Smooth muscle cell (in vitro differentiated cells): ENCODE measurements around the gene SLC24A3. TPM values are rescaled to one million over a fixed set of nuclear protein-coding genes. Genes with fewer than 3 reads are reported as not detected.
A peak's percentile ranks its signal among the peaks of the same experiment; 100 is the strongest.

Experiments used
- DNase-seq: peaks from one replicate; lab custom pipeline; 2025; ENCODE audit not compliant: unreplicated experiment; lab: John Stamatoyannopoulos, UW
- H2AFZ ChIP-seq: fragments of 200-600 bp; sonication (generic); 2 replicates; pipeline ENCODE4 v1.6.0; 2016; ENCODE audit warnings: antibody characterized with exemption, low read depth, mild to moderate bottlenecking
- H3F3A ChIP-seq: fragments of 200-600 bp; sonication (generic); 2 replicates; pipeline ENCODE4 v1.6.0; 2017; ENCODE audit warnings: antibody characterized with exemption, low read depth
- H3K27ac ChIP-seq: fragments of 200-600 bp; sonication (generic); 2 replicates; pipeline ENCODE4 v1.5.1; 2016; ENCODE audit warnings: low read depth, mild to moderate bottlenecking
- H3K27me3 ChIP-seq: fragments of 200-600 bp; sonication (generic); 2 replicates; pipeline ENCODE4 v1.6.1; 2016; ENCODE audit warnings: low read depth, mild to moderate bottlenecking
- H3K36me3 ChIP-seq: fragments of 200-600 bp; sonication (generic); 2 replicates; pipeline ENCODE4 v1.5.1; 2016; ENCODE audit warnings: low read depth
- H3K4me1 ChIP-seq: fragments of 200-600 bp; sonication (generic); 2 replicates; pipeline ENCODE4 v1.5.1; 2016; ENCODE audit warnings: low read depth
- H3K4me2 ChIP-seq: fragments of 200-600 bp; sonication (generic); 2 replicates; pipeline ENCODE4 v1.6.0; 2016; ENCODE audit warnings: mild to moderate bottlenecking
- H3K4me3 ChIP-seq: fragments of 200-600 bp; sonication (generic); 2 replicates; pipeline ENCODE4 v1.5.1; 2016; ENCODE audit warnings: mild to moderate bottlenecking
- H3K79me2 ChIP-seq: fragments of 200-600 bp; sonication (generic); 2 replicates; pipeline ENCODE4 v1.6.0; 2016; ENCODE audit warnings: low read depth, mild to moderate bottlenecking
- H3K9ac ChIP-seq: fragments of 200-600 bp; sonication (generic); 2 replicates; pipeline ENCODE4 v1.6.0; 2016; ENCODE audit warnings: low read depth
- H3K9me3 ChIP-seq: fragments of 200-600 bp; sonication (generic); replicated peaks from 2 replicates; pipeline ENCODE4 v1.5.1; 2016; ENCODE audit warnings: low read depth
- H4K20me1 ChIP-seq: fragments of 200-600 bp; sonication (generic); 2 replicates; pipeline ENCODE4 v1.6.0; 2016; ENCODE audit warnings: low read depth
- WGBS: methylation state at CpG from one replicate; pipeline ENCODE4 v1.1.7; 2016; ENCODE audit warnings: low lambda C conversion rate; 5-methylcytosine and 5-hydroxymethylcytosine counted together
- polyA plus RNA-seq: library from polyadenylated mRNA; unstranded; fragments of >200 nt; fragmentation: Nextera tagmentation; extraction: Ambion mirVana; gene quantifications from 2 replicates; pipeline ENCODE4 v1.2.1, GENCODE V29; 2016
- total RNA-seq: library from RNA; depleted of rRNA; stranded (reverse); fragments of >200 nt; gene quantifications from 2 replicates; pipeline ENCODE4 v1.2.3, GENCODE V29; 2014
- TF ChIP-seq, protein P1 (sequence below): fragments of 200-600 bp; sonication (generic); IDR thresholded peaks from 2 replicates; pipeline ENCODE4 v1.5.1; 2017; ENCODE audit warnings: borderline replicate concordance, mild to moderate bottlenecking, antibody characterized with exemption; ENCODE audit not compliant: insufficient read depth, poor library complexity, severe bottlenecking

The SLC24A3 gene
- total and polyA plus RNA-seq, 2 experiments from 2014 or later = 2.5 to 3.2 TPM

DNA sequence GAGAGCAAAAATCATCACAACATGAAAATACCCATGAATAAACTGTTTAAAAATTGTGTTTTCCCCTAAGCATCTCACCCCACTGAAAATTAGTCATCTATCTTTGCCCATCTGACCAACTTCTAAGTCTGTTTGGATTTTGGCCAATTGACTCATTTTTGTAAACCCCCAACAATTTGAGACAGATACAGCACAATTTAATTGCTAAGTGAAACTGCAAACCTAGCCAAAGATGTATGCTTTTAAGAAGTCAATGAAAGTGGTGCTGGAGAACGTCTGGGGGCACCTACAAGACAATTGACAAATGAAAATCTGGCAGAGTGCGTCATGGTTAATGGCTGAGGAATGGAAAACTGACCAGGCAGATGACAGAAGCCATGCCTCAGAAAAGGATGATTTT, 30.9 kb upstream of the SLC24A3 start:
- Histone ChIP-seq H3K9me3 (no peaks in the 10 kb centered on the region), H4K20me1 (no peaks in the 10 kb centered on the region), H3K79me2 (no peaks in the 10 kb centered on the region), H3K9ac (no peak overlapping the region), H3K27ac (no peak overlapping the region), H3K4me1 (no peaks in the 10 kb centered on the region), H2AFZ (no peak overlapping the region), H3K4me2 (no peak overlapping the region), H3K4me3 (no peak overlapping the region), H3K36me3 (no peaks in the 10 kb centered on the region), H3F3A (no peaks in the 10 kb centered on the region), H3K27me3 (peaks cover 4% of the 10 kb centered on the region)
- TF ChIP-seq, protein P1, sequence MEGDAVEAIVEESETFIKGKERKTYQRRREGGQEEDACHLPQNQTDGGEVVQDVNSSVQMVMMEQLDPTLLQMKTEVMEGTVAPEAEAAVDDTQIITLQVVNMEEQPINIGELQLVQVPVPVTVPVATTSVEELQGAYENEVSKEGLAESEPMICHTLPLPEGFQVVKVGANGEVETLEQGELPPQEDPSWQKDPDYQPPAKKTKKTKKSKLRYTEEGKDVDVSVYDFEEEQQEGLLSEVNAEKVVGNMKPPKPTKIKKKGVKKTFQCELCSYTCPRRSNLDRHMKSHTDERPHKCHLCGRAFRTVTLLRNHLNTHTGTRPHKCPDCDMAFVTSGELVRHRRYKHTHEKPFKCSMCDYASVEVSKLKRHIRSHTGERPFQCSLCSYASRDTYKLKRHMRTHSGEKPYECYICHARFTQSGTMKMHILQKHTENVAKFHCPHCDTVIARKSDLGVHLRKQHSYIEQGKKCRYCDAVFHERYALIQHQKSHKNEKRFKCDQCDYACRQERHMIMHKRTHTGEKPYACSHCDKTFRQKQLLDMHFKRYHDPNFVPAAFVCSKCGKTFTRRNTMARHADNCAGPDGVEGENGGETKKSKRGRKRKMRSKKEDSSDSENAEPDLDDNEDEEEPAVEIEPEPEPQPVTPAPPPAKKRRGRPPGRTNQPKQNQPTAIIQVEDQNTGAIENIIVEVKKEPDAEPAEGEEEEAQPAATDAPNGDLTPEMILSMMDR = no peak
- DNase-seq = no peak
- WGBS = 59% methylated on average over 2 of the region's 2 CpGs

DNA sequence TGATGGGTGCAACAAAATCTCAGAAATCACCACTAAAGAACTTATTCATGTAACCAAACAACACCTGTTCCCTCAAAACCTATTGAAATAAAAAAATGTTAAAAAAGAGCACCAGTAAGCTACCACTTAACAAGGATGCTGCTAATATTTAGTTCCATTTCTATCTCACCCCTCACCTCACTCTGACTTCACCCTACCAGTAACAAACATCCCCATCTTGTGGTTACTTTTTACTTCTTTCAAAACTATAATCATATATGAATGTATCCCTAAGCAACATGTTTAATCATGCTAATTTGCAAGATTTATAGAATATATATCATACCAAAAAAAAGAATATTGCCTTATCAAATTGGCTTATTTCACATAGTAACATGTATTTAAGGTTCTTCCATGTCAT, 27.4 kb upstream of the SLC24A3 start:
- no peak overlapping the region for H2AFZ ChIP-seq
- TF ChIP-seq, protein P1 = no peak
- H3K36me3 ChIP-seq = no peaks in the 10 kb centered on the region
- no peaks in the 10 kb centered on the region for H3K4me1 ChIP-seq
- no peak overlapping the region for H3K4me3 ChIP-seq
- no peak overlapping the region for H3K4me2 ChIP-seq
- no peaks in the 10 kb centered on the region for H3K79me2 ChIP-seq
- peaks cover 4% of the 10 kb centered on the region for H3K27me3 ChIP-seq
- no peak overlapping the region for H3K9ac ChIP-seq
- DNase-seq = no peak
- H4K20me1 ChIP-seq = no peaks in the 10 kb centered on the region
- H3F3A ChIP-seq = no peaks in the 10 kb centered on the region
- no peak overlapping the region for H3K27ac ChIP-seq
- no peaks in the 10 kb centered on the region for H3K9me3 ChIP-seq

DNA sequence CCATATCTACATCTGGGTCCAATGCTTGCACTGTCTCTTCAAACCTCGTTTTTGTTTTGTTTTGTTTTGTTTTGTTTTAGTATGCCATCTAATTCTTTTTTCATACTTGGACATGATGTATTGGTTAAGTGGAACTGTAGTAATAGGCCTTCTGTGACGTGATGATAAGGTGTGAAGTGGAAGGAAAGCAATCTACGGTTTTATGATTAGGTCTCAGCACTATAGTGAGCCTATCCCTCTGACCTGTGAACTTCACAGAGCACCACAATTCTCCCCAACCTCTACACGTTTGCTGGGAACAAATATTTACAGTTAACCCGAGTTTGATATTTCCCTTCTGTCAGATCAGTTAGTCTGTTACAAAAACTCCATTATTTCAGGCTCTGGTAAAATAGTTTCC, 19.1 kb upstream of the SLC24A3 start:
- H3K27me3 ChIP-seq = peaks cover 9% of the 10 kb centered on the region

DNA sequence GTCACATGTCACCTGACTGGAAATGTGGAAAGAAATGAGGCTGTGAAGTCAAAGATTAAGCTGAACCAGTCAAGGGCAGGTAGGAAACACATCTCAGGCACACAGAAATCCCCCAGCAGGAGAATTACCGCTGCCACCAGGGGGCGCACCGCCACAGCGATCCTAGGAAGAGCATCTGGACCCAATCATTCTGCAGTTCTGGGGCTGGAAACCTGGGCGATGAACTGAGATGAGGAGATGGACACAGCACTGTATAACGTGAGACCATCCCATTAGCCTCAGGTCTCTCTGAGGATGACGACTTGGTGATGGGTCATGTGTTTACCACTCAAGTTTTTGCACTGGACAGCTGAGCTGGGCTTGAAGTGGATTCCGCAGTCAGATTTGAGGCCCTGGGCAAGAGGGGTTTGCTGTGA, 6.5 kb upstream of the SLC24A3 start:
- no peak overlapping the region for H3K9ac ChIP-seq
- H3K4me1 ChIP-seq = no peaks in the 10 kb centered on the region
- 16% methylated on average over 8 of the region's 8 CpGs for WGBS
- no peak overlapping the region for H3K27ac ChIP-seq
- no peaks in the 10 kb centered on the region for H3K79me2 ChIP-seq
- TF ChIP-seq, protein P1 = peak; percentile 98
- no peak overlapping the region for H3K4me3 ChIP-seq
- H3K36me3 ChIP-seq = no peaks in the 10 kb centered on the region
- DNase-seq = peak; percentile 32
- H3K9me3 ChIP-seq = no peaks in the 10 kb centered on the region
- no peaks in the 10 kb centered on the region for H4K20me1 ChIP-seq
- no peak overlapping the region for H3K4me2 ChIP-seq
- H2AFZ ChIP-seq = no peak overlapping the region
- no peaks in the 10 kb centered on the region for H3K27me3 ChIP-seq
- H3F3A ChIP-seq = no peaks in the 10 kb centered on the region

More for the DNA sequence above, 19.1 kb upstream of the SLC24A3 start:
- H3K36me3 ChIP-seq = no peaks in the 10 kb centered on the region
- no peak for DNase-seq
- H3K9ac ChIP-seq = no peak overlapping the region
- TF ChIP-seq, protein P1 = no peak
- H3K79me2 ChIP-seq = no peaks in the 10 kb centered on the region
- 63% methylated on average over 5 of the region's 5 CpGs for WGBS
- no peaks in the 10 kb centered on the region for H3K4me1 ChIP-seq
- H3F3A ChIP-seq = no peaks in the 10 kb centered on the region
- H3K9me3 ChIP-seq = no peaks in the 10 kb centered on the region
- no peak overlapping the region for H3K4me2 ChIP-seq
- no peaks in the 10 kb centered on the region for H4K20me1 ChIP-seq
- H3K27ac ChIP-seq = no peak overlapping the region
- no peak overlapping the region for H2AFZ ChIP-seq
- no peak overlapping the region for H3K4me3 ChIP-seq
